GM08714 (cell line): Measurements from ENCODE around the gene EFHC2.
"Not testable (repeated sequence)": the region's sequence is repeated elsewhere in the genome, so short reads cannot be mapped to it uniquely, and the experiment has no call there.

Source experiments
- H3K4me3 ChIP-seq: fragments of 200-500 bp; sonication (Bioruptor generic); 2 replicates; pipeline ENCODE4 v1.5.1; 2014; ENCODE audit warnings: mild to moderate bottlenecking, low read length, inconsistent platforms
- ZNF274 ChIP-seq: IDR thresholded peaks from 2 replicates; pipeline ENCODE4 v1.6.1; 2012; ENCODE audit warnings: mild to moderate bottlenecking, low read depth, low read length

Gene EFHC2

GRCh38 chrX:44265559-44265958 lies 77.9 kb downstream of the EFHC2 start:
- H3K4me3 ChIP-seq: no peak overlapping the region
- TF ChIP-seq ZNF274: no peak

GRCh38 chrX:44264936-44265335 lies 78.5 kb downstream of the EFHC2 start:
- no peak overlapping the region for H3K4me3 ChIP-seq
- TF ChIP-seq ZNF274: no peak

- TF ChIP-seq ZNF274: no peak
- H3K4me3 ChIP-seq: no peak overlapping the region
Measured at GRCh38 chrX:44261286-44261685, 82.2 kb downstream of the EFHC2 start.

- TF ChIP-seq ZNF274: no peak
- H3K4me3 ChIP-seq: no peak overlapping the region
Measured at GRCh38 chrX:44260609-44261008, 82.9 kb downstream of the EFHC2 start.

GRCh38 chrX:44255742-44256141 lies 87.7 kb downstream of the EFHC2 start:
- H3K4me3 ChIP-seq: not testable (repeated sequence)

GRCh38 chrX:44253575-44253942 lies 89.9 kb downstream of the EFHC2 start:
- no peak for TF ChIP-seq ZNF274
- no peak overlapping the region for H3K4me3 ChIP-seq

- not testable (repeated sequence) for H3K4me3 ChIP-seq
Measured at GRCh38 chrX:44252688-44253574, 90.5 kb downstream of the EFHC2 start.

- H3K4me3 ChIP-seq: no peak overlapping the region
- no peak for TF ChIP-seq ZNF274
Measured at GRCh38 chrX:44247468-44247867, 96.0 kb downstream of the EFHC2 start.

- no peak for TF ChIP-seq ZNF274
- H3K4me3 ChIP-seq: no peak overlapping the region
Measured at GRCh38 chrX:44246826-44247225, 96.6 kb downstream of the EFHC2 start.

- no peak for TF ChIP-seq ZNF274
Measured at GRCh38 chrX:44245733-44246132, 97.7 kb downstream of the EFHC2 start.

GRCh38 chrX:44244008-44244407 lies 99.5 kb downstream of the EFHC2 start:
- no peak for TF ChIP-seq ZNF274

More at GRCh38 chrX:44245733-44246132, 97.7 kb downstream of the EFHC2 start:
- no peak overlapping the region for H3K4me3 ChIP-seq

GRCh38 chrX:44241546-44241945 lies 101.9 kb downstream of the EFHC2 start:
- TF ChIP-seq ZNF274: no peak
- no peak overlapping the region for H3K4me3 ChIP-seq

More at GRCh38 chrX:44244008-44244407, 99.5 kb downstream of the EFHC2 start:
- no peak overlapping the region for H3K4me3 ChIP-seq

- no peak for TF ChIP-seq ZNF274
- no peak overlapping the region for H3K4me3 ChIP-seq
Measured at GRCh38 chrX:44240036-44240435, 103.4 kb downstream of the EFHC2 start.

- no peak overlapping the region for H3K4me3 ChIP-seq
- no peak for TF ChIP-seq ZNF274
Measured at GRCh38 chrX:44239036-44239435, 104.4 kb downstream of the EFHC2 start.

GRCh38 chrX:44235534-44235933 lies 107.9 kb downstream of the EFHC2 start:
- no peak for TF ChIP-seq ZNF274
- H3K4me3 ChIP-seq: no peak overlapping the region

- no peak overlapping the region for H3K4me3 ChIP-seq
- TF ChIP-seq ZNF274: no peak
Measured at GRCh38 chrX:44234541-44234940, 108.9 kb downstream of the EFHC2 start.

- TF ChIP-seq ZNF274: no peak
- no peak overlapping the region for H3K4me3 ChIP-seq
Measured at GRCh38 chrX:44234116-44234515, 109.4 kb downstream of the EFHC2 start.
